Dendritic cell treated with granulocyte-macrophage colony-stimulating factor and Interleukin-4, amounts not matched to agents 40 ng/mL and 50 ng/mL, for 4 days (primary cell): Measurements from ENCODE around the gene CYTH4.
A peak's percentile ranks its signal among the peaks of the same experiment; 100 is the strongest.

Experiments used
- H3K27ac Mint-ChIP-seq: one replicate; pipeline ENCODE4 v1.8.0; 2022; ENCODE audit warnings: mild to moderate bottlenecking, mixed read lengths
- H3K27me3 Mint-ChIP-seq: one replicate; pipeline ENCODE4 v1.8.0; 2022; ENCODE audit warnings: mild to moderate bottlenecking, mixed read lengths
- H3K36me3 Mint-ChIP-seq: one replicate; pipeline ENCODE4 v1.8.0; 2022; ENCODE audit warnings: low read depth, mixed read lengths
- H3K4me1 Mint-ChIP-seq: one replicate; pipeline ENCODE4 v1.8.0; 2022; ENCODE audit warnings: low read depth, mixed read lengths
- H3K4me3 Mint-ChIP-seq: one replicate; pipeline ENCODE4 v1.8.0; 2022; ENCODE audit warnings: mild to moderate bottlenecking, moderate library complexity, mixed read lengths
- H3K9me3 Mint-ChIP-seq: one replicate; pipeline ENCODE4 v1.8.0; 2022; ENCODE audit warnings: mixed read lengths
- intact Hi-C: fragments of 100-400 bp; cut with micrococcal nuclease; formaldehyde crosslinking; loops from one replicate; pipeline ENCODE4 v1.15.0; 2022

Gene CYTH4

GRCh38 chr22:37281646-37282384, 493 bp upstream of the CYTH4 start:
- Mint-ChIP-seq H3K36me3 (peaks cover 49% of the 10 kb centered on the region), H3K4me1 (peaks cover 87% of the 10 kb centered on the region), H3K4me3 (peak overlapping the region; percentile 99), H3K27ac (peak overlapping the region; percentile 93), H3K9me3 (no peaks in the 10 kb centered on the region), H3K27me3 (no peaks in the 10 kb centered on the region)
- intact Hi-C loops = no loop called here

DNA sequence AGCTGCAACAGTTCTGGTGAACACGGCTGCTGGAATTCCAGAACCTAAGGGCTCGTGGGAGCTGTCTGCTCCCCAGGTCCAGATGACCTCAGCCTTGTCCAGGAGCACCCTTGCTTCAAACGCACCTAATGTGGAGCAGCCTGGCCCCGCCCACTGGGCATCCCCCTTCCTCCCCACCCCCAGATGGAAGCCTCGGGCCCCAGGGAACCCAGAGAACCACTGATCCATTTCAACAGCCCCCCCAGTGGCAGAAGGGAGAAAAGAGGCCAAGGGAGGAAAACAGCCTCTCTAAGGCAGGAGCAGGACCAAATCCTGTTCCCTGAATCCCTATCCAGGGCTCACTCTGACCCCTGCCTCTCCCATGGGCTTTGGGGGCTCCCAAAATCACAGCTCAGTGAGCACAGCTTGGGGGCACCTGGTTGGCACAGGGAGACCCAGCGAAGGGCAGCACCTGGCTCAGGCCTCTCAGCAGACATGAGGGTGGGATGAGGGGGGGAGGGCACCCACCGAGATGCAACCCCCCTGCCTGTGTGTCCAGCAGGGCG, 1.2 kb downstream of the CYTH4 start:
- H3K36me3 Mint-ChIP-seq = peaks cover 66% of the 10 kb centered on the region
- no peaks in the 10 kb centered on the region for H3K9me3 Mint-ChIP-seq
- H3K27me3 Mint-ChIP-seq = no peaks in the 10 kb centered on the region

GRCh38 chr22:37284126-37284804, 2.0 kb downstream of the CYTH4 start:
- H3K9me3 Mint-ChIP-seq = no peaks in the 10 kb centered on the region
- peak overlapping the region; percentile 93 for H3K27ac Mint-ChIP-seq
- intact Hi-C loops = loop anchor here (1.0 kb wide), 1 partner anchor 14 kb away; no protein-coding TSS in a partner anchor
- peaks cover 74% of the 10 kb centered on the region for H3K36me3 Mint-ChIP-seq
- H3K27me3 Mint-ChIP-seq = no peaks in the 10 kb centered on the region
- peak overlapping the region; percentile 99 for H3K4me3 Mint-ChIP-seq
- H3K4me1 Mint-ChIP-seq = peaks cover 87% of the 10 kb centered on the region

More for the DNA sequence above, 1.2 kb downstream of the CYTH4 start:
- Mint-ChIP-seq H3K4me3 (peak overlapping the region; percentile 99), H3K27ac (peak overlapping the region; percentile 93), H3K4me1 (peaks cover 87% of the 10 kb centered on the region)
- intact Hi-C loops = no loop called here

GRCh38 chr22:37284805-37285355, 2.6 kb downstream of the CYTH4 start:
- H3K9me3 Mint-ChIP-seq = no peaks in the 10 kb centered on the region
- H3K4me1 Mint-ChIP-seq = peaks cover 87% of the 10 kb centered on the region
- peak overlapping the region; percentile 93 for H3K27ac Mint-ChIP-seq
- no peaks in the 10 kb centered on the region for H3K27me3 Mint-ChIP-seq
- intact Hi-C loops = loop anchor here (1.0 kb wide), 2 partner anchors 15 to 26 kb away; no protein-coding TSS in a partner anchor
- peaks cover 80% of the 10 kb centered on the region for H3K36me3 Mint-ChIP-seq
- peak overlapping the region; percentile 99 for H3K4me3 Mint-ChIP-seq

DNA sequence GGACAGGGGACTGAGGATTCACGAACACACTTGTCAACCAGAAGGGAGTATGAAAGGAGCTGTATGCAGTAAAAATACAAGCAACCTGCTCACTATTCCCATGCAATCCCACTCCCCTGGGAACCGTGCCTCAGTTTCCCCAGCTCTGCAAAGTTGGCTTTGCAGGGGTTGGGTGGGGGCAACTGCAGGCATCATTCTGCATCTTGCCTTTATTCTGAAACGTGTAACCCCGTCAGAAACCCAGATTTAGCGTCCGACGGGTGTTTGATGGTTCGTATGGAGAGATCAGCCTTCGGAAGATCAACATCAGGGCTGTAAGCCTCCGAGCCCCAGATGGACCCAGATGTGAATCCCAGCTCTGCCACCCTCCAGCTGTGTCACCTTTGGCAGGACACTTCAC, 3.6 kb downstream of the CYTH4 start:
- Mint-ChIP-seq H3K4me3 (peak overlapping the region; percentile 99), H3K36me3 (peaks cover 90% of the 10 kb centered on the region), H3K27me3 (no peaks in the 10 kb centered on the region), H3K27ac (peak overlapping the region; percentile 93), H3K9me3 (no peaks in the 10 kb centered on the region), H3K4me1 (peaks cover 88% of the 10 kb centered on the region)
- intact Hi-C loops = loop anchor here (1.0 kb wide), 1 partner anchor 25 kb away; no protein-coding TSS in a partner anchor

- intact Hi-C loops = no loop called here
- peaks cover 89% of the 10 kb centered on the region for H3K4me1 Mint-ChIP-seq
- H3K36me3 Mint-ChIP-seq = peaks cover 100% of the 10 kb centered on the region
- H3K27me3 Mint-ChIP-seq = no peaks in the 10 kb centered on the region
- H3K9me3 Mint-ChIP-seq = no peaks in the 10 kb centered on the region
- peak overlapping the region; percentile 93 for H3K27ac Mint-ChIP-seq
- H3K4me3 Mint-ChIP-seq = peak overlapping the region; percentile 49
These were observed 5.2 kb downstream of the CYTH4 start for GRCh38 chr22:37287550-37287951.

- Mint-ChIP-seq H3K9me3 (no peaks in the 10 kb centered on the region), H3K4me3 (no peak overlapping the region), H3K36me3 (peaks cover 100% of the 10 kb centered on the region)
These were observed 6.2 kb downstream of the CYTH4 start for GRCh38 chr22:37288521-37288920.

DNA sequence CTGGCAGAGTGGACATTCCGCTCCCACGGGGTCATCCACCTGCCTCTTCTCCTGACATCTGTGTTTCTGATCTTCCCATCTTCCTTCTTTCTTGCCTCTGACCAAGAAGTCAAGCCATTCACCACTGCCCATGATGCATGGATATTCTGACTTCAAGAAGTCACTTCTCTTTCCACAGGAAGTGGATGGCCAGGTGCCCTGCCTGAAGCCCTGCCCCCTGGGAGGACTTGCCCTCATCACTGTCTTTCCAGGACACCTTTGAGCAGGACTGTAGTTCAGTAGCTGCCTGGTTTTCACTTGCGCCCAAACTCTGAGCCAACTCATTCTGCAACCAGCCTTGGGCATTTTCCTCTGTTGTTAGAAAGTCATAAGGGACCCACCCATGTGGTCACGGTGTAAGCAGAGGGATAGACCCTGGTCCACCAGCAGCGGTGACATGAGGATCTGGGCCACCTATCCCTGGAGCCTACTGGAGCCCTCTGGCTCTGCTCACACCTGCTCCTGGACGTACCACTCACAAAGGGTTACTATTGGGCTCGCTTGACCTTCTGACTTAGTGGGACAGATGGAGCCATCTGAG, 6.9 kb downstream of the CYTH4 start:
- Mint-ChIP-seq H3K27me3 (no peaks in the 10 kb centered on the region), H3K4me1 (peaks cover 100% of the 10 kb centered on the region), H3K36me3 (peaks cover 100% of the 10 kb centered on the region), H3K4me3 (peak overlapping the region; percentile 39), H3K9me3 (no peaks in the 10 kb centered on the region), H3K27ac (peak overlapping the region; percentile 93)
- intact Hi-C loops = no loop called here

More at GRCh38 chr22:37288521-37288920, 6.2 kb downstream of the CYTH4 start:
- Mint-ChIP-seq H3K27ac (peak overlapping the region; percentile 93), H3K27me3 (no peaks in the 10 kb centered on the region), H3K4me1 (peaks cover 99% of the 10 kb centered on the region)
- intact Hi-C loops = no loop called here

- Mint-ChIP-seq H3K9me3 (no peaks in the 10 kb centered on the region), H3K36me3 (peaks cover 100% of the 10 kb centered on the region), H3K27ac (peak overlapping the region; percentile 41), H3K4me3 (peak overlapping the region; percentile 59), H3K27me3 (no peaks in the 10 kb centered on the region), H3K4me1 (peaks cover 100% of the 10 kb centered on the region)
- intact Hi-C loops = no loop called here
These were observed 8.4 kb downstream of the CYTH4 start for GRCh38 chr22:37290737-37291136.

DNA sequence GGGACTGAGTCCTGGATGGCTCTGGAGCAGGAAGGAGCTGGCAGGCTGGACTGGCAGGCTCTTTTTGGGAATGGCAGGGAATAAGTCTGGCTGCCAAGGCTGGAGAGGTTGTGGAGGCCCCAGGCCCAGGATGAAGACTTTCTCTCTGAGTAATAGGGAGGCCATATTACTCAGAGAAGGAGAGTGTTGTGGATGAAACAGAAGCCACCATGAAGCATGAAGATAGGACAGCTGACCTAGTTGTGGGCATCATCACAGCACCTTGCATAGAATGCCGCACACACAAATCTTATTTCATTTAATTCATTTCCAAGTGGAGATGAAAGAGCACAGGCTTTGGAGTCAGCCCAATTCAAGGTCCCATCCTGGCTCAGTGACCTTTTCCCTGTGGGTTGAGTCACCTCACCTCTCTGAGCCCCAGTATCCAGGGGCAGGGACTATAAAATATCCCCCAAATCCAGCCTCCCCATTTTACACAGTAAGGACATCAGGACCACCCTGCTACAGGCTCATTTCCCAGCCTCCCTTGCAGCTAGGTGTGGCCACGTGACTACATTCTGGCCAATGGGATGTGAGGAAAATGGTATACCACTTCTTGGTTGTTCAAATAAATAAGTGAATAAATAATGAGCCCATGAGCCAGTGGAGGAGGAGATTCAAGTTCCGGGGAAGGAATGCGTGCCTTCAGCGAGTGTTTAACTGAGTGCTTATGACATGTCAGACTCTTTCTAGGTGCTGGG, 9.4 kb downstream of the CYTH4 start:
- H3K36me3 Mint-ChIP-seq = peaks cover 100% of the 10 kb centered on the region
- no peaks in the 10 kb centered on the region for H3K27me3 Mint-ChIP-seq
- H3K4me3 Mint-ChIP-seq = no peak overlapping the region
- peaks cover 100% of the 10 kb centered on the region for H3K4me1 Mint-ChIP-seq
- peak overlapping the region; percentile 74 for H3K27ac Mint-ChIP-seq
- H3K9me3 Mint-ChIP-seq = no peaks in the 10 kb centered on the region
- intact Hi-C loops = no loop called here

DNA sequence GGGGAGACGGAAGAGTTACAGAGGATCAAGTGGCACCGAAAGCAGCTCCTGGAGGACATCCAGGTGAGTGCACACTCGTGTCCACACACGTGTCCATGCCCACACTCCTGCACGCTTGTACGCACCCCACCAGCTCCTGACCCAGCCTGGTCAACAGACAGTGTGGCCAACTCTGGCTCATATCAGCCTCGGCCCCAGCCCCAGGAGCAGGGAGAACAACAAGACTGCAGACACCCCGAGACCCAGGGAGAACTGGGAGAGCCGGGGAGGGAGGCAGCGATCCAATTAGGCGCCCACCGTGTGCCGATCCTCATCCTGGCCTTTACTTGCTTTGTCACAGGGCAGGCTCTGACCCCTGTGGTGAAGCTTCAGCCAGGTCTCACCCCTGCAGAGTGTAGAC, 10.3 kb downstream of the CYTH4 start:
- Mint-ChIP-seq H3K36me3 (peaks cover 100% of the 10 kb centered on the region), H3K9me3 (no peaks in the 10 kb centered on the region), H3K27ac (peak overlapping the region; percentile 74), H3K27me3 (no peaks in the 10 kb centered on the region), H3K4me3 (no peak overlapping the region), H3K4me1 (peaks cover 100% of the 10 kb centered on the region)
- intact Hi-C loops = no loop called here

GRCh38 chr22:37293172-37293571, 10.9 kb downstream of the CYTH4 start:
- Mint-ChIP-seq H3K36me3 (peaks cover 100% of the 10 kb centered on the region), H3K4me3 (no peak overlapping the region), H3K27ac (peak overlapping the region; percentile 41), H3K4me1 (peaks cover 100% of the 10 kb centered on the region), H3K9me3 (no peaks in the 10 kb centered on the region), H3K27me3 (no peaks in the 10 kb centered on the region)
- intact Hi-C loops = no loop called here

GRCh38 chr22:37294747-37295146, 12.4 kb downstream of the CYTH4 start:
- Mint-ChIP-seq H3K9me3 (no peaks in the 10 kb centered on the region), H3K27me3 (no peaks in the 10 kb centered on the region), H3K36me3 (peaks cover 100% of the 10 kb centered on the region), H3K27ac (peak overlapping the region; percentile 41), H3K4me3 (no peak overlapping the region), H3K4me1 (peaks cover 99% of the 10 kb centered on the region)
- intact Hi-C loops = no loop called here
